Cerebellar nuclear complex (tissue), 1 donor: ENCODE data around the gene NRAP.

ENCODE experiments used
- DNase-seq, 2 experiments: peaks; one replicate each; lab custom pipeline; 2025; lab: John Stamatoyannopoulos, UW

NRAP gene

DNA sequence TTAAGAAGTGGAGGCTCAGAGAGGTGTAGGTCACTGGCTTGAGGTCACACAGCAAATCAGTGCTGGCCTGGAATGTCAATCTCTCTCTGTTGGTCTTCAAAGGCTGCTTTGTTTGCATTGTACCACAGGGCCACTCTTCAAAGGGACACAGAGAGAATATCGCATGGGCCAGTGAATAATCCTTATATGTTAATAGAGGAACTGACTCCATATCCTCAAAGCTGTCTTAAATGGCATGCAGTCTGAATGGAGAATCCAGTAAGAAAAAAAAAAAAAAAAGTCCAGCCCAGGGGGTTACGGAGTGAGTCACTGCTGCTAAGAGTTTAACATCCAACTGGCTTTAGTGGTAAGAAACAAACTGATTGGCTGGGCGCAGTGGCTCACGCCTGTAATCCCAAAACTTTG, 54.1 kb downstream of the NRAP start:
- DNase-seq: no peak

DNA sequence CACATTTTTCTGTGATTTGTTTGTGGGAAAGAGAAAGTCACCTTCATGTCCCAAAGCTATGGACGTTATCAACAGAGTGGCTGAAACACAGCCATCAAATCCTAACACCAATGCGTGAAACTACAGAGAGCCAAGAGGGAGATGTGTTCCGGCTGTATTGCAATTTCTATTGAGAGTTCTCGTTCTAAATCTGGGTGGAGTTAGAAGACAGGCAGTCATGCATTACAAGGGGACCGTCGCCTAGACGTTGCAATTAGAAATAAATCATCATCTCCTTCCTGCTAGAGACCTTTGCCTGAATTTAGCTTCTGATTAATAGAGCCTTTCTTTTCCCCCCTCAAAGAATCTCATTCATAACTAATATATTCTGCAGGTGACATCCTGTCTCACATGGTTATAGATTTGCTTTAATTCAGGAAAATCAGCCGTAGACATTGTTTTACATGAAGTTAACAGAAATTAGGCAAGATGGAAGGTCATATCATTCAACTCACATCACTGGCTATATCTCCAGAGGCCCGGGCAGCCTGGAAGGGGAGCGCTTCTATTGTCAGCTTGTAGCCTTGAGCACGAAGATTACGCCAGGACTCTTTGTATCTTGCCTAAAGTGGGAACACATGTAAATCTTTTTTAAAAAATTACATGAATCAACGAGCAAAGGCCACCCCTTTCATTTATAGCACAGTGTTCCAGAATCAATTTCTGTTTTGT, 58.4 kb downstream of the NRAP start:
- DNase-seq: no peak

DNA sequence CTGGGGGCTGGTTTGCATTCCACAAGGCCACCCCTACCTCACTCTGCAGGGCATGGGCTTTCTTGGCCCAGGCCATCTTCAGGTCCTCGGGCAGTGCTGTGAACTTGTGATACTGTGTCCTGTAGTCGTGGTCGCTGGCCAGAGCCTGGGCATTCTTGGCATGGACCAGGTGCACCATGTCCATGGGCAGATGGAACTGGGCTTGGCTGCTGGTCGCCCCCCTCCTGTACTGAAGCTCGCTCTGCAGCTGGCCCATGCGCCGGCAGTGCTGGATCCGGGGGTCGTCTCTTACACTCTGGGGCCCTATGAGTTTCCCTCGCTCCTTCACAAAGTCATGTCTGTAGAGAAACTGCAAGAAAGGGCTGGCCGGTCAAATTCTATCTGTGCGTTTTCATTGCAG, 59.3 kb downstream of the NRAP start:
- no peak for DNase-seq

DNA sequence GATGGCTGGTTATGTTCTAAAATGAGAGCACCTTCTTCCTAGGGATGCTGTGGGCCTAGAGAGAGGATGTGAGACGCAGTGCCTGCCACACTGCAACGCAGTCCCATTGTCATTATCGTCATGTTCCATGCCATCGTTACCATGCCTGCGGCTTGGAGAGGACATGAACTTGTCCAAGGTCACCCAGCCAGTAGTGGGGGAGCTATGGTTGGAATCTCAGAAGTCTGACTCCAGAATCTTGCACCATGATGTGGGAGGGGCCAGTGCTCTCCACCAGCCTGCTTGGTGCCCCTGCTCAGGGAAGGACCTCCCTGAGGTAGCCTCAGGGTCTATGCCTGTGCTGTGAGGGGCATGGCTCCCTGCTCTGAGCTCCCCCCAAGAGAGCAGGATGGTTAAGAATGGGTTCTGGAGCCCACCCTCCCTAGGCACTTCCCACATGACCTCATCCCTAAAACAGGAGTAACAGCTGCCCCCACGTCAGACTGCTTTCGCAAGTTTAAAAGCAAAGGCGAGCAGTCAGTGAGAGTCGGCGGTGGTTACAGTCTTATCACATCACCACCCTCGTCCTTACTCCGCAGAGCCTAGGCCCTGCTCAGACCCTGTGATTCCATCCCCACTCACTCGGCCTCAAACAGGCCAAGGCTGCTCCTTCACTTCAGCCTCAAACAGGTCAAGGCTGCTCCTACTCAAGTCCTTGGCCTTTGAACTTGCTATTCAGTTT, 60.6 kb downstream of the NRAP start:
- DNase-seq: no peak

DNA sequence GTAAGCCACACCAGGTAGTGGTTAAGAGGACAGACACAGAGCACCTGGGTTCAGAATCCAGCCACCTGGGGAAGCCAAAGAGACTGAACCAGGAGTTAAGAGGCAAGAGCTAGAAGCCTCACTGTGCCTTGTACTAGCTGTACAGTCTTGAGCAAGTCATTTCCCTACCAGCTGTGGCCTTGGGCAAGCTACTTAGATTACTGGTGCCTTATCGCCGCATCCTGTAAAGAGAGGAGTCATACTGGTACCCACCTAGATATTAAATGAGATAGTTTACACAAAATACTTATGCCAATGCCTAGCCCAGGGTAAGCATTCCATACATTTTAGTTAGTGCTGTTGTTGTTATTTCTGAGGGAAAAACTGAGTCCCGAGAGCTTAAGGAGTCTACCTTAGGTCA, 63.3 kb downstream of the NRAP start:
- no peak for DNase-seq

DNA sequence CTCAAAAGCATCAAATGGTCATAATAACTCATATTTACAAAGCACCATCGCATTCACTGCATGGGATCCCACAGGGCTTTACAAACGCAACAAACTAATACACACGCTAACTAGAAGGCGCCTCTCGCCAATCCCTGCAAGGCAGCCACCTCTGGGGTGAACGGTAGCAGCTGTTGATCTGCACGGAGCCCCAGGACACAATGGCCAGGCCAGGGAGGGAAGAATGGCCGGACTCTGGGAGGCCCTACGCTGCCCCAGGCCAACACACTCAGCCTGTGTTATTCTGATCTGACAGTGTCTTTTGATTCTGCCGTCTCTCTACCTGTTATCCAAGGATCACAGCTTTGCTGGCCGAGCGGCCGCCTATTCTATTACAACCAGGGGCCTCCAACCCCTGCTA, 69.2 kb downstream of the NRAP start:
- no peak for DNase-seq

DNA sequence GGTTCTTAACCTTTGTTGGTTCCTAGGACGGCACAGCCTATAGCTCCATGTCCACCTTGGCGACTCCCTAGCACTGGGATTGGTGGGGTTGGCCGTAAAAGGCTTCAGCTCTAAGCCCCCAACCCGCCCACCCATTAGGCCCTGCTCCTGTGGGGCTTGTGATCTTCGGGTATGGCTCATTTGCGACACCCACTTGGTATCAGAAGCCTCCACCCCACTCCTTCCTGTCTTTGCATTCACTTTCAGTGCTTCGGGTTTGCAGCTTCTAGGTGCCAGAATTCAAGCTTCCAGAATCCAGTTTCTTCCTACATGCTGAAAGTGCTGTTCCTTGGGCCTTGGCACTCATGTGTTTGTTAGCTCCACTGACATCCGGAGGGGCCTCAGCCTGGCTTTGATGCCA, 71.5 kb downstream of the NRAP start:
- no peak for DNase-seq

DNA sequence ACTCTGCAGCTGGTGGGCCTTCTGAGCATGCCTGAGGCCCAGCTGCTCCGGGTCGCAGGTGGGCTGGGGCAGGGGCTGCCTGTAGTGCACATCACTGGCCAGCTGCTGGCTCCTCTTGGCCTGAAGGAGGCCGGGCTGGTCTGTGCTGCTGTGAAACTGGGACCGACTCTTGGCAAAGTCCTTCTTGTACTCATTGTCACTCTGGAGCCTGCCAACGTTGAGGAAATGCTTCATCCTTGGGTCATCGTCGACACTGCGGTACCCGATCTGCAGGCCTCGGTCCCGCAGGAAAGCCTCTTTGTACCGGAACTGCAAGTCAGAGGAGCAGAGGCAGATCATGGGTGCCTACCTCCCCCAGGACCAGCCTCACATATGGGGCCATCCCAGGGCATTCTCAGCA, 73.3 kb downstream of the NRAP start:
- DNase-seq: no peak

DNA sequence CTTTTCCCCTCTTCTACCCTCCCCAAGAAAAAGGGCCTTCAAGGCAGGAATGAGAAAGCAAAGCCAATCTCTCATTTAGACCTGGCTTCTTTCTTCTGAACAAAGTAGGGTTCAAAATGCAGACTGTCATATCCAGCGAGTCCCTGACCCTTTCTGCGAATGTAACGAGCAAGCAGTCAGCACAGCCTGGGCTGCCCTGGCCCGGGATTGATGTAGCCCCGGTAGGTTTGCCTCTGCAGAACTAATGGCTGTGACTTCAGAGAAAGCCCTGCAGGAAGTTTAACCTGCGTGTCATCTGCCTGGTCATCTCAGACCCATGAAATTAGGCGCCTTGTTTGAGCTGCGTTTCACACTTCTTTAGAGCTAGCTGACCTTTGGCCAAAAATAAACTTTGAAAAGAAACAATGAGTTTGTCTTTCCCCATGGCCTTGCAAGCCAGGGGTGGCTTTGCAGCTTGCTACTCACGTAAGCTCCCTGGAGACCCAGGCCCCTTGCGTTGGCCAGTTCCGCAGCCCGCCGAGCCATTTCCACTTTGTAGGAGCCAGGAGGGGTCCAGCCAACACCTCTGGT, 74.6 kb downstream of the NRAP start:
- DNase-seq: no peak

DNA sequence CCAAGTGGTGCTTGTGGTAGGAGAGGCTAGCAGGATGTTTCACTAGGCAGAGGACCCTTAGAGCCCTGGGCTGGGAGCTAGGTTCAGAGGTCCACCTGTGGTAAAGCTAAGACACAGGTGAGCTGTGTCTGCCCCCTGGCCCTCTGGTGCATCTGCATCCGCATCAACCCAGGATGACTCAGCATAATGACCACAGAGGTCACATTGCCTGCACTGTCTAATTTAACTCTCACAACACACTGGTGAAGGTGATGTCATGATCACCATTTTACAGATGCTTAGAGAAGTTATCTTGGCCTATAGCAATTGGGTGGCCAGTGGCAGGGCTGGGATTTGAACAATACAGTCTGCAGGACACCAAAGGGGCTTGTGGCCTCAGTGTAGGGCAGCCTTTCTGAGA, 77.9 kb downstream of the NRAP start:
- DNase-seq: no peak

DNA sequence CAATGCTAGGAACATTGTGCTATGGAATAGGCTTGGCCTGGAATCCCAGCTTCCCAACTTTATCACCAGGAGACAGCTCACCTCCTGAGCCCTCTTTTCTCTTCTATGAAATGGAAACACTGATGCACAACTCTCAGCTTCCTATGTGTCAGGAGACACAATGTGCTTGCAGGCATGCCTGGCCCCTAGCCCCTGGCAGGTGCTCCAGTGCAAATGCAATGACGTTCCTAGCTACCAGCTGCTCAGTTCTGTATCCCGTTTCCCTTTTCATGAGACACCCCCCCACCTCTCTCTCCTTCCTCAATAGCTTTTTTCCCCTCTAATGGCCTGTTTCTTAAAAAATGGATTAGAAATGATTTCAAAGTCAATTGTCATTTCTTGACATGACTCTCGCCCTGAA, 80.3 kb downstream of the NRAP start:
- no peak for DNase-seq

DNA sequence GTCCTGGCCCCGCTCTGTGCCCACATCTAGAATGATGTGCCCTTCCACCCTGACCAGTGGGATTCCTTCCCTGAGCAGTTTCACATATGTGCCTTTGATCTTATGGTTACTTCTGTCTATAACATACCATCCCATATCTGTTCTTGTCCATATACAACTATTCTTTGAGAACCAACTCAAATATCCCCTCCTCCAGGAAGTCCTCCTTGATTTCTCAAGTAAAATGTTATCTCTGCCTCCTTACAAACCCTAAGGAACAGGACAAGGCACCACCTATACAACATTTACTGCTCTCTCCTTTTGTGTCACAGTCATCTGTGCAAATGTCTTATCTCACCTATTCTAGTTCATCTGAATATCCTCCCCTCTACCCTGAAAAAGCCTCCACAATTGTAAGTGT, 82.7 kb downstream of the NRAP start:
- DNase-seq: no peak

DNA sequence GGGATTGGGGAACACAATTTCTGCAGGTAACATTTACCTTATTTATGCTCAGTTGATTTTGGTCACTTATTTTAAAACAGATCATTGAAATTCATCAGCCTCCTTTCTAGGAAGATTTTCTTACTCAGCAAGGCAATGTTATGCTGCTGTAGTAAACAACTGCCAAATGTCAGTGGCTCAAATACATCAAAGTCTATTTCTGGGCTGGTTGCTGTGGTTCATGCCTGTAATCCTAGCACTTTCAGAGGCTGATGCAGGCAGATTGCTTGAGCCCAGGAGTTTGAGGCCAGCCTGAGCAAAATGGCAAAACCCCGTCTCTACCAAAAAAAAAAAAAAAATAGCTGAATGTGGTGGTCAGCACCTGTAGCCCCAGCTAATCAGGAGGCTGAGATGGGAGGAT, 85.1 kb downstream of the NRAP start:
- DNase-seq: no peak

DNA sequence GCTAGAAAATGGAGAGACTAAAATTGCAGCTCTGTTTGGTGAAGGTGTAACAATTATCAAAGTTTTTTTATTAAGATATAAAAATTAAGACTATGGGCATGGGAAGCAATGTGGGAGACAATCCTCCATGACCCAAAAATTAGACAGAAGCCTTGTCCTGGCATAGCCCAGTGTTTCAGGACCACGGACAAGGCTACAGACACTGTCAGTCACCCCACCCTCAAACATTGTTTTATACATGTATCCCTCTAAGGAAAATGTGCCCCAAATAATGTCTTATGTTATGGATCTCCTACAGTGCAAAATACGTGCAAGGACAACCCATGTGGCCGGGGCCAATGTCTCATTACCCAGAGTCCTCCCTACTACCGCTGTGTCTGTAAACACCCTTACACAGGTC, 87.0 kb downstream of the NRAP start:
- no peak for DNase-seq

DNA sequence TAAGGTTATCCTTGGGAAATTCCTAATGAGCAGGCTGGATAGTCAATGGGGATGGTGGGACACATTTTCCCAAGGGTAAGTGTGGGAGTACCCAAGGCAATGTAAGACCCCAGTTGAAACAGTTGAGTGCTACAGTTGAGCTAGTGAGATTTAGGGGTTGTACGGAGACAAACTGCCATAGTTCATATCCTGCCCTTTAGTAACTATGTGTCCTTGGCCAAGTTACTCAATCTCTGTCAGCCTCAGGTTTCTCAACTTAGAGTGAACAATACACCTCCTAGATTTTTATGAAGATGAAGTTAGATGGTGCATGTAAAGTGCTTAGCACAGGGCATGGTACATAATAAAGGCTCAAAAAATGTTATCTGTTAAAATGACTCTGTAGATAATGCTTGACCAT, 90.5 kb downstream of the NRAP start:
- DNase-seq: no peak

DNA sequence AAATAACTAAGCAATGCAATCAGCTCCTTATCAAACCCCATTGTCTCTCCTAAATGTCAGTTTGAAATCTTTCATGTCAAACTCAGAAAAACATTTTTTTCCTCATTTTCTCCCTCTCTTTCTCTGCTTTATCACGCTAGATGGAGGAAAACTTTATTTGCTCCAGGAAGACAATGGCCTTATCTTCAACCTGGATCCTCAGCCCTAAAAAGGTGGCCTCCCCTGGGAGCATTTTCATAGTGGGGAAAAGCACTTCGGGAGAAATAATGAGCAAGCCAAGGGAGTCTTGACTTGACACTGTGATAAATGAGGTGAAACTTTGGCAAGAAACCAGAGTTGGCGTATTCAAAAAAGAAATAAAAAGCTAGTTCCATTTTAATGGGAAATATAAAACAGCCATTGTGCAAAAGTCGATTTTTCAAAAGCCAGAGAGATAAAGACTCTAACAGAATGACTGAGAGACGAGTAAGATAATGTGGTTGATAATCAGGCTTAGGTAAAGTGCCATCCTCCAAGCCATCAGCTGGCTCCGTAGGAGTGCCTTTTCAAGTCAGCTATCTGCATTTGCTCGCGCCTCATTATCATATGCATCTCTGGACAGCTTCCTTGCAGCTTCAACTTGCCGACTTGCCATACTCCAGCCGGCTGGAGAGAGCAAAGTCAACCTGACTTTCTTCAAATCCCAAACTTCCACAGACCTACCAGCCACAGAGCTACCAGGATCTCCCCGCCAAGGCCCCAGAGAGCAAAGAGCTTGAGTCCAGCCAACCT, 91.1 kb downstream of the NRAP start:
- no peak for DNase-seq

DNA sequence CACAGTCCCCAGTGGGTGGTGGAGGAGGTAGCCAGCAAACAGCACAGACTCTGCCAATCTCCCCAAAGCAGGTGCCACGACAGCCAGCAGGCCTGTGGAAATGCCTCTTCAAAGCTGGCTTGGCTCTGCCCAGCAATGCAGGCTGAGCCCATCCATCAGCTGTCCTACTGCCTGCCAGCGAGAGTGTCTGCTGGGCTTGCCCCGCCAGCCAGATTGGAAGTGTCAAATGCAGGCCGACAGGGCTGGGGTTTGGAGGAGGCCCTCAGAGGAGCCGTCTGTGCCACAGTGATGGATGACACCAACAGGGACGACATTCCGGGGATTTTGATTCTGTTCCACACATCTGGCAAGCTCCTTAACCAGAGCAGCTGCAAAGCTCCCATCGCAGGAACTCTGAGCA, 94.3 kb downstream of the NRAP start:
- no peak for DNase-seq

DNA sequence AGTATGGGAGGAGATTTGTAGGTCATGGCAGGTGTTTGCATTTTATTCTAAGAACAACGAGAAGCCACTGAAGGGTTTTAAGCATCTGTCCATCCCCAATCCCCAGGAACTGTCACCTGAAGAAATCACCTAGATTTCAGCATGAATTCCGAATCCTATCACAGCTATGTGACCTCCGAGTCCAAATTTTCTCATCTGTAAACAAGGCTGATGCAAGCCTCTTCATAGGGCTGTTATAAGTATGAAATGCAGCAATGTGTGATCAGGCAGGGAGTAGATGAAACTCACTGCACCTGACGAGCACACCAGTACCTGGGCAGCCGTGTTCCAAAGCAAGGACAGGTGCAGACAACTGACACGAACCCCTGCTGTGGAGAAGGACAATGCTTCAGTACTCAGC, 97.0 kb downstream of the NRAP start:
- DNase-seq: no peak

DNA sequence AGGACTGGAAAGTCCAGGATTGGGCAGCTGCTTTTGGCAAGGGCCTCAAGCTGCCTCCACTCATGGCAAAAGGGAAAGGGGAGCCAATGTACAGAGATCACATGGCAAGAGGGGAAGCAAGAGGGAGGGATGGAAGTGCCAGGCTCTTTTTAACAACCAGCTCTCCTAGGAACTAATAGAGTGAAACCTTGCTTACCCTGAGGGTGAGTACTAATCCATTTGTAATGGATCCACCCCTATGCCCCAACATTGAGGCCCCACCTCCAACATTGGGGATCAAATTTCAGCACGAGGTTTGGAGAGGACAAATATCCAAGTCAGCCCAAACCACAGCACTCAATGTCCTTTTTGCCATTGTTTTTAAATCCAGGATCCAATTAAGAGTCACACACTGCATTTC, 98.5 kb downstream of the NRAP start:
- no peak for DNase-seq

DNA sequence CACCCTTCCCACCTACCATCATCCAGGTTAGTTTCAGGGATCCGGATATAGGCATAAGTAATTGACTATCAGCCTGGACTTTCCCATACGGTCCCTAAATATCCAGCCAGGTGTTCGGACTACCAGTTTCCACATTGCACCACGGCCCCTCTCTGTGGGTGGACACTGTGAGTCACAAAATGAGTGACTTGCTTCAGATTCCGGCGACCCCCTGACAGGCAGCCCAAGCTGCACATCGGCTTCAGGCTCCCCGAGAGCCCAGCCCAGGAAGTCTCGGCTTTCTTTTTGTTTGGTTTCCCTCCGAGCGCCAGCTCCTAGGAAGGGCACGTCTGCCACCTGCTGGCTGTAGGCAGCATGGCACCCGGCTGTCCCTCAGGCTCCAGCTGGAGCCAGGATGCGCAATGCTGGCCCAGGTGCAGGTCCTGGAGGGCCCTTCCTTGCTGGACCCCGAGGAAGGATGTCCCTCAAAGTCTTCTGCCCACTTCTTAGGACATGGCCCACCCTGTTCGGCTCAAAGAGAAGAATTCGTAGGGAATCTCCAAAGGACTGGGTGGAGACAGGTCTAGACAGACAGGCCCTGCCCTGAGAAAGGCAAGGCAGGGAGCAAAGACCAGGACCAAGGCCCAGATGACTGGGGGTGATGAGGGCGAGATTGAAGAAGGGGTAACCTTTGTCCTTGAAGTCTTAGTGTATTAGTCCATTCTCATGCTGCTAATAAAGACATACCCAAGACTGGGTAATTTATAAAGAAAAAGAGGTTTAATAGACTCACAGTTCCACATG, 100.3 kb downstream of the NRAP start:
- DNase-seq: no peak

DNA sequence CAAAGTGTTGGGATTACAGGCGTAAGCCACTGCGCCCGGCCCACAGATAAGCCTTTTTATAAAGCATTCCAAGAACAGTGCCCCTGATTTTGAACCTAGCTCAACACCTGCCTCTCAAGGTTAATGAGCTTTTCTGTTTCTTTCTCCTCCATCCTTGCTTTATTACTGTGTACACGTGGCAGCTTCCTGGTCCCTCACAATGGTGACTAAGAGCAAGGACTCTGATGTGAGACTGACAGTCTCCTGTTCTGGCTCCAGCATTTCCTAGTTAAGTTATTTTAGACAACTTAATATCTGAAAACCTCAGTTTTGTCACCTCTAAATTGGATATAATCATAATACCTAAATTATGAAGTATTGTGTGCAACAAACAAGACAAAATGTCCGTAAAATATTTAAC, 101.1 kb downstream of the NRAP start:
- DNase-seq: no peak

DNA sequence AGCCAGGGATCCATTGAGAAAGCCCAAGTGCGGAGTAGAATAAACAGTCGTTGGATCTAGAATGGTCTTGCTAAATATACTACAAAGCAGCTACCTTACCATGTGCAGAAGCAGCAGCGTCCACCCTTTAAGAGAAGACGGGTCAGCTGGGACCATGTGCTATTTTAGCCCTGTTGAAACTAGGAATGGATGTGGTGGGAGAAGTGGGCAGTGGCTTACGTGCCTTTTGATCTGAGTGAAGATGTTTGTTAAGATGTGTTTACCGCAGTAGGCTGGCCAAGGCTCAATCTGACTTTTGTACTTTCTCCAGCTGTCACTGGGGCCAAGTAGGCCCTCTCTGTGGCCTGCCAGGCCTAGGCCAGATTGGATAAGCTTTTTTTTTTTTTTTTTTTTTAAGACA, 101.8 kb downstream of the NRAP start:
- DNase-seq: no peak
